ENCODE results near the gene EFNA5.

The EFNA5 gene

GRCh38 chr5:107567901-107568671, 102.7 kb downstream of the EFNA5 start:
- DNase-seq, result no peak

GRCh38 chr5:107566986-107567385, 103.8 kb downstream of the EFNA5 start:
- no peak for DNase-seq

- DNase-seq, result no peak
These were observed 104.7 kb downstream of the EFNA5 start for GRCh38 chr5:107565791-107566767.

GRCh38 chr5:107564931-107565372, 105.8 kb downstream of the EFNA5 start:
- no peak for DNase-seq

GRCh38 chr5:107563959-107564544, 106.7 kb downstream of the EFNA5 start:
- no peak for DNase-seq

GRCh38 chr5:107560377-107560776, 110.4 kb downstream of the EFNA5 start:
- no peak for DNase-seq

- no peak for DNase-seq
These were observed 111.8 kb downstream of the EFNA5 start for GRCh38 chr5:107558823-107559375.

GRCh38 chr5:107557051-107557658, 113.6 kb downstream of the EFNA5 start:
- DNase-seq, result no peak

- no peak for DNase-seq
These were observed 114.2 kb downstream of the EFNA5 start for GRCh38 chr5:107556575-107556974.

- no peak for DNase-seq
These were observed 115.2 kb downstream of the EFNA5 start for GRCh38 chr5:107555425-107556090.

- DNase-seq, result no peak
These were observed 115.8 kb downstream of the EFNA5 start for GRCh38 chr5:107554776-107555424.

GRCh38 chr5:107553117-107553555, 117.6 kb downstream of the EFNA5 start:
- no peak for DNase-seq

GRCh38 chr5:107551088-107551487, 119.6 kb downstream of the EFNA5 start:
- DNase-seq, result no peak

- DNase-seq, result no peak
These were observed 121.2 kb downstream of the EFNA5 start for GRCh38 chr5:107549567-107549966.

- no peak for DNase-seq
These were observed 122.3 kb downstream of the EFNA5 start for GRCh38 chr5:107548477-107548876.

- DNase-seq, result no peak
These were observed 124.0 kb downstream of the EFNA5 start for GRCh38 chr5:107546719-107547118.

GRCh38 chr5:107545486-107545885, 125.3 kb downstream of the EFNA5 start:
- no peak for DNase-seq

GRCh38 chr5:107544967-107545366, 125.8 kb downstream of the EFNA5 start:
- no peak for DNase-seq

- DNase-seq, result no peak
These were observed 126.3 kb downstream of the EFNA5 start for GRCh38 chr5:107544476-107544875.

- DNase-seq, result no peak
These were observed 126.9 kb downstream of the EFNA5 start for GRCh38 chr5:107543868-107544267.

GRCh38 chr5:107542831-107543231, 127.9 kb downstream of the EFNA5 start:
- no peak for DNase-seq

Measured in NCI-H1417 treated with DMSO at 0.1 percent for 48 hours (cell line).